ENCODE results near the gene MPL.

DNA sequence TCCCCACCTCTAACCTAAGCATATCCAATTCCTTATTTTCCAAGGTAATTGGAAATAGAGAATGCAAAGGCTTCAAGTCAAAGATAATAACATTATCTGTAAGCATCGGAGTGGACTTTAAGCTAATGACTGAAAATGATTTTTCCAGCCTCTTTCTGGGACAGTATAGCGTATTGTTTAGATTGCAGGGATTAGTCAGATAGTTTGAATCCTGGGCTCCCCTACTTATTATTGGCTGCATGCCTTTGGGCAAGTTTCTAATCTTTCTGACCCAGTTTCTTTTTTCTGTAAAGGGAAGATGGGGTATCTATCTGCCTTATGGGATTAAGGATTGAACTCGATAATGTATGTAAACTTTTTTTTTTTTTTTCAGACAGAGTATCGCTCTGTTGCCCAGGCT lies 19.6 kb downstream of the MPL start:
- TF ChIP-seq, protein P1, sequence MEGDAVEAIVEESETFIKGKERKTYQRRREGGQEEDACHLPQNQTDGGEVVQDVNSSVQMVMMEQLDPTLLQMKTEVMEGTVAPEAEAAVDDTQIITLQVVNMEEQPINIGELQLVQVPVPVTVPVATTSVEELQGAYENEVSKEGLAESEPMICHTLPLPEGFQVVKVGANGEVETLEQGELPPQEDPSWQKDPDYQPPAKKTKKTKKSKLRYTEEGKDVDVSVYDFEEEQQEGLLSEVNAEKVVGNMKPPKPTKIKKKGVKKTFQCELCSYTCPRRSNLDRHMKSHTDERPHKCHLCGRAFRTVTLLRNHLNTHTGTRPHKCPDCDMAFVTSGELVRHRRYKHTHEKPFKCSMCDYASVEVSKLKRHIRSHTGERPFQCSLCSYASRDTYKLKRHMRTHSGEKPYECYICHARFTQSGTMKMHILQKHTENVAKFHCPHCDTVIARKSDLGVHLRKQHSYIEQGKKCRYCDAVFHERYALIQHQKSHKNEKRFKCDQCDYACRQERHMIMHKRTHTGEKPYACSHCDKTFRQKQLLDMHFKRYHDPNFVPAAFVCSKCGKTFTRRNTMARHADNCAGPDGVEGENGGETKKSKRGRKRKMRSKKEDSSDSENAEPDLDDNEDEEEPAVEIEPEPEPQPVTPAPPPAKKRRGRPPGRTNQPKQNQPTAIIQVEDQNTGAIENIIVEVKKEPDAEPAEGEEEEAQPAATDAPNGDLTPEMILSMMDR (conservative IDR thresholded peaks at IDR 0.05; ENCODE audit: low read depth, low read length), result no peak
- TF ChIP-seq EZH2 (IDR thresholded peaks at IDR 0.05; ENCODE audit: borderline replicate concordance, low read depth, low read length, poor library complexity, severe bottlenecking), result no peak

Measured in A673 (cell line).